NCI-H2081 treated with DMSO at 0.1 percent for 48 hours (cell line): ENCODE results near the gene TJP1.

Experiments
- DNase-seq: peaks from one replicate; lab custom pipeline; 2025; lab: John Stamatoyannopoulos, UW

The TJP1 gene

GRCh38 chr15:29822100-29822683 is at the start of gene TJP1:
TSS of gene TJP1 (minus strand) at chr15:29822468. CDS start at chr15:29822028, 440 bp downstream.
- peak; percentile 13 for DNase-seq

GRCh38 chr15:29871401-29871800 is 49.1 kb upstream of the TJP1 start:
- DNase-seq = no peak

- DNase-seq = no peak
Observed at GRCh38 chr15:29870495-29871151, 48.4 kb upstream of the TJP1 start.

- no peak for DNase-seq
Observed at GRCh38 chr15:29867241-29868000, 45.2 kb upstream of the TJP1 start.

- DNase-seq = no peak
Observed at GRCh38 chr15:29866337-29866736, 44.1 kb upstream of the TJP1 start.

- no peak for DNase-seq
Observed at GRCh38 chr15:29864501-29864900, 42.2 kb upstream of the TJP1 start.

GRCh38 chr15:29863438-29863837 is 41.2 kb upstream of the TJP1 start:
- DNase-seq = no peak

- DNase-seq = no peak
Observed at GRCh38 chr15:29862271-29862670, 40.0 kb upstream of the TJP1 start.

GRCh38 chr15:29860872-29861271 is 38.6 kb upstream of the TJP1 start:
- no peak for DNase-seq

- no peak for DNase-seq
Observed at GRCh38 chr15:29859973-29860715, 37.9 kb upstream of the TJP1 start.

- no peak for DNase-seq
Observed at GRCh38 chr15:29859293-29859692, 37.0 kb upstream of the TJP1 start.

- no peak for DNase-seq
Observed at GRCh38 chr15:29857221-29857789, 35.0 kb upstream of the TJP1 start.

- no peak for DNase-seq
Observed at GRCh38 chr15:29854413-29854812, 32.1 kb upstream of the TJP1 start.

- no peak for DNase-seq
Observed at GRCh38 chr15:29853211-29853987, 31.1 kb upstream of the TJP1 start.

- DNase-seq = no peak
Observed at GRCh38 chr15:29852201-29852600, 29.9 kb upstream of the TJP1 start.

GRCh38 chr15:29849716-29850115 is 27.4 kb upstream of the TJP1 start:
- DNase-seq = no peak

GRCh38 chr15:29849218-29849617 is 26.9 kb upstream of the TJP1 start:
- DNase-seq = no peak

- no peak for DNase-seq
Observed at GRCh38 chr15:29844290-29844903, 22.1 kb upstream of the TJP1 start.

GRCh38 chr15:29842290-29842689 is 20.0 kb upstream of the TJP1 start:
- no peak for DNase-seq

- no peak for DNase-seq
Observed at GRCh38 chr15:29840926-29841325, 18.7 kb upstream of the TJP1 start.

GRCh38 chr15:29840054-29840453 is 17.8 kb upstream of the TJP1 start:
- DNase-seq = no peak
